ENCODE results near the gene ADAMTSL2. TPM values are rescaled to one million over a fixed set of nuclear protein-coding genes. Genes with fewer than 3 reads are reported as not detected.
A peak's percentile ranks its signal among the peaks of the same experiment; 100 is the strongest.

Gene ADAMTSL2
- total RNA-seq, 4 donors from 2014 or later = 11.1 to 38.9 (median 26.9) TPM

DNA sequence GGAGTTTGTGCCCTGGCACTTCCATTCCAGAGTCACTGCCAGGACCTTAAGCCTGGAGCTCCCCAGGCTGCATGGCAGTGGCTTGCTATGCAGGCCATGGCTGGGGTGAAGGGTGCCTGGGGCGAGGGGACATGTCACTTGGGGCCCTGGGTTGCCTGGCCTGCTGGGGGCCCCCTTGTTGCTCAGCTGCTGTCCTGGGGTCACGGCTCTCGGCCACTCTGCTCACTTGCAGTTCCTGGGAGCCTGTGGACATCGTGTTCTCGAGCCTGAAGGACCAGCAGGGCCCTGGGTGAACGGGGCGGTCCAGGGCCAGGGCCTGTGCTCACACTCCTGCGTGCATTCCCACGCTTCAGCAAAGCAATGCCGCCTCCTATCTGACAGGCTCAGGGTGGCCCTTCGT is 41.1 kb upstream of the ADAMTSL2 start:
- no peaks in the 10 kb centered on the region for H3K36me3 ChIP-seq
- H3K9me3 ChIP-seq = no peaks in the 10 kb centered on the region
- WGBS, 2 donors = 60 to 82% methylated on average over 1 to 8 of the region's 11 CpGs
- peak overlapping the region in 2 of 4 donors; percentile 70 to 76 for H3K27ac ChIP-seq
- H3K4me1 ChIP-seq = peaks cover 0 to 44% (median 11%) of the 10 kb centered on the region in 4 donors
- TF ChIP-seq POLR2A (IDR thresholded peaks at IDR 0.05) = no peak
- DNase-seq (ENCODE audit: low spot score in 2 of 2) = no peak
- H3K27me3 ChIP-seq = peaks cover 0 to 7% of the 10 kb centered on the region in 2 donors
- H3K4me3 ChIP-seq = no peak overlapping the region

DNA sequence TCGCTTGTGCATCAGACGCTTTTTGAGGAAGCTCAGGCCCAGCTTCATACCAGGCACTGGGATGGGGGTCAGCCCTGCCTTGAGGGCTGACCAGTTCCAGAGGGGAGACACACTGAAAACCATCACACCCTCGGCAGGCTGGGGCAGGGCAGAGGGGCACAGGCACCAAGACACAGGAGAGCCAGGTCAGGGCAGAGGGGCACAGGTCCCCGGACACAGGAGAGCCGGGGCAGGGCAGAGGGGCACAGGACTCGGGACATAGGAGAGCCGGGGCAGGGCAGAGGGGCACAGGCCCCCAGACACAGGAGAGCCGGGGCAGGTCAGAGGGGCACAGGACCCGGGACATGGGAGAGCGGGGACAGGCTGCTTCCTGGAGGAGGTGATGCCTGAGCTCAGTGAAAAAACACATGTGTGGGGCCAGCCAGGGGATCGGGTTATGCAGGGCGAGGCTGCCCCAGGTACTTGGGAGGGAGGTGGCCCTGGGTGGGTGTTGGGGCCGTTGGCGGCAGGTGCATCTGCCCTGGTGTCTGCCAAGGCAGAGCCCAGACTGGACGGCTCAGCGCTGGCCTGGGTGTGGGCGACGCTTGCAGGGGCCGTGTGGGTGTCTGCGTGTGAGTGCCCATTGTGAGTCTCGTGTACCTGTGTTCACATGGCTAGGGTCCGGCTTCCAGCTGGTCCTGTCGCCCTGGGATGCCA is 40.5 kb upstream of the ADAMTSL2 start:
- Histone ChIP-seq H3K9me3 (no peaks in the 10 kb centered on the region), H3K4me1 (peaks cover 0 to 44% (median 11%) of the 10 kb centered on the region in 4 donors), H3K36me3 (no peaks in the 10 kb centered on the region), H3K4me3 (no peak overlapping the region), H3K27ac (no peak overlapping the region), H3K27me3 (peaks cover 0 to 7% of the 10 kb centered on the region in 2 donors)
- DNase-seq (ENCODE audit: low spot score in 2 of 2) = no peak
- 86 to 89% methylated on average over 23 of the region's 23 CpGs for WGBS, 2 donors
- TF ChIP-seq, protein P1, sequence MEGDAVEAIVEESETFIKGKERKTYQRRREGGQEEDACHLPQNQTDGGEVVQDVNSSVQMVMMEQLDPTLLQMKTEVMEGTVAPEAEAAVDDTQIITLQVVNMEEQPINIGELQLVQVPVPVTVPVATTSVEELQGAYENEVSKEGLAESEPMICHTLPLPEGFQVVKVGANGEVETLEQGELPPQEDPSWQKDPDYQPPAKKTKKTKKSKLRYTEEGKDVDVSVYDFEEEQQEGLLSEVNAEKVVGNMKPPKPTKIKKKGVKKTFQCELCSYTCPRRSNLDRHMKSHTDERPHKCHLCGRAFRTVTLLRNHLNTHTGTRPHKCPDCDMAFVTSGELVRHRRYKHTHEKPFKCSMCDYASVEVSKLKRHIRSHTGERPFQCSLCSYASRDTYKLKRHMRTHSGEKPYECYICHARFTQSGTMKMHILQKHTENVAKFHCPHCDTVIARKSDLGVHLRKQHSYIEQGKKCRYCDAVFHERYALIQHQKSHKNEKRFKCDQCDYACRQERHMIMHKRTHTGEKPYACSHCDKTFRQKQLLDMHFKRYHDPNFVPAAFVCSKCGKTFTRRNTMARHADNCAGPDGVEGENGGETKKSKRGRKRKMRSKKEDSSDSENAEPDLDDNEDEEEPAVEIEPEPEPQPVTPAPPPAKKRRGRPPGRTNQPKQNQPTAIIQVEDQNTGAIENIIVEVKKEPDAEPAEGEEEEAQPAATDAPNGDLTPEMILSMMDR (IDR thresholded peaks at IDR 0.05) = no peak
- TF ChIP-seq EP300 (IDR thresholded peaks at IDR 0.05) = no peak
- TF ChIP-seq POLR2A (IDR thresholded peaks at IDR 0.05) = no peak

DNA sequence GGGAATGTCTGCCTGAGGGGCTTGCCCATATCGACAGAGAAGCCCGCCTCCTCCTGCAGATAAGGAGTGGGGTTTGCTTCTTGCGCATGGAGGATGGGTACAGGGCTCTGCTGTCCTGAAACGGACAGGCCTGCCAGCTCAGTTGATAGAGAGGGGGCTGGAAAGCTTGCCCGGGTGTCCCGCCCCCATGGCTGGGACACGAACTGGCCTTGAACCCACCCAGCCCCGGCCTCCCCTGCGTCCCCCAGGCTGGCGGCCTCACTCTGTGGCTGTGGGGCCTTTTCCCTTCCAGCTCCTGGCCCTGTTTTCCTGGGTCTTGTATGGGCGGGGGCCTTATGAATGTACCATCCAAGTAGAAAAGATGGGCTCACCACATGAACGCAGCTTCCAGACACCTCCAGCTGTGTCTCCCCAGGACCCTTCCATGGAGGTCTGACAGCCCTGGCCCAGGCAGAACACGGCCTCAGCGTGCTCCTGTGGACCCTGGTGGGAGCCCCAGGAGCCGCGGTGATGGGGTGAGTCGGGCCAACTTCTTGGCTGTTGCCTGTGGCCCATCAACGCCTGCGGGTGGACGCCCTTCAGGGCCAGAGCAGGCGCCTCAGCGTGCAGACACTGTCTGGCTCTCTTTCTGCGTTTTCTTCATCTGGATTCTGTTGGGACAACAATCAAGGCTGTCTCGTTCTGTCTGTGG is 39.7 kb upstream of the ADAMTSL2 start:
- Histone ChIP-seq H3K27me3 (peaks cover 0 to 7% of the 10 kb centered on the region in 2 donors), H3K36me3 (no peaks in the 10 kb centered on the region), H3K27ac (no peak overlapping the region), H3K4me3 (no peak overlapping the region), H3K4me1 (peaks cover 0 to 44% (median 11%) of the 10 kb centered on the region in 4 donors), H3K9me3 (no peaks in the 10 kb centered on the region)
- 67 to 72% methylated on average over 24 of the region's 24 CpGs for WGBS, 2 donors
- no peak for DNase-seq (ENCODE audit: low spot score in 2 of 2)
- TF ChIP-seq, protein P1 (IDR thresholded peaks at IDR 0.05) = no peak
- TF ChIP-seq EP300 (IDR thresholded peaks at IDR 0.05) (no peak), POLR2A (IDR thresholded peaks at IDR 0.05) (no peak)

DNA sequence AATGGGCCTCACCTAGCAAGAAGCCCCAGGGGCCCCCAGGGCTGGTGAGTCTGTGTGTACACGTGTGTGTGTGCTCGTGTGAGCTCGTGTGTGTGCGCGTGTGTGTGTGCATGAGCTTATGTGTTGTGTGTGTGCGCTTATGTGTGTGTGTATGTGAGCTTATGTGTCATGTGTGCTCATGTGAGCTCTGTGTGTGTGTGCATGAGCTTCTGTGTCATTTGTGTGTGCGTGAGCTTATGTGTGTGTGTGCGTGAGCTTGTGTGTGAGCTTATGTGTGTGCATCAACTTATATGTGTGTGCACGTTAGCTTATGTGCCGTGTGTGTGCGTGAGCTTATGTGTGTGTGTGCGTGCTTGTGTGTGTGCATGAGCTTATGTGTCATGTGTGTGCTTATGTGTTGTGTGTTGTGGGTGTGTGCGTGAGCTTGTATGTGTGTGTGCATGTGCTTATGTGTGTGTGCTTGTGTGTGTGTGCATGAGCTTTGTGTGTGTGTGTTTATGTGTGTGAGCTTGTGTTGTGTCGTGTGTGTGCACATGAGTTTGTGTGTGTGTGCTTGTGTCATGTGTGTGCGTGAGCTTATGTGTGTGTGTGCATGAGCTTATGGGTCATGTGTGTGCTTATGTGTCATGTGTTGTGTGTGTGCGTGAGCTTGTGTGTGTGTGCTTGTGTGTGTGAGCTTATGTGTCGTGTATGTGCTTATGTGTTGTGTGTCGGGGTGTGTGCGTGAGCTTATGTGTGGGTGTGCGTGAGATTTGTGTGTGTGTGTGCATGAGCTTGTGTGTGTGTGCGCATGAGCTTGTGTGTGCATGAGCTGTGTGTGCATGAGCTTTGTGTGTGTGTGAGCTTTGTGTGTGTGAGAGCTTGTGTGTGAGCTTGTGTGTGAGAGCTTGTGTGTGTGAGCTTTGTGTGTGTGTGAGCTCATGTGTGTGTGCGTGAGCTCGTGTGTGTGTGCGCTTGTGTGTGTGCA is 38.9 kb upstream of the ADAMTSL2 start:
- peaks cover 0 to under 1% (median 0%) of the 10 kb centered on the region in 4 donors for H3K9me3 ChIP-seq
- peaks cover 0 to 44% (median 11%) of the 10 kb centered on the region in 4 donors for H3K4me1 ChIP-seq
- TF ChIP-seq POLR2A (IDR thresholded peaks at IDR 0.05) = no peak
- TF ChIP-seq, protein P1 (IDR thresholded peaks at IDR 0.05) = no peak
- no peak for TF ChIP-seq EP300 (IDR thresholded peaks at IDR 0.05)
- DNase-seq (ENCODE audit: low spot score in 2 of 2) = no peak
- 89 to 90% methylated on average over 24 of the region's 24 CpGs for WGBS, 2 donors
- H3K27me3 ChIP-seq = peaks cover 0 to 7% of the 10 kb centered on the region in 2 donors
- no peaks in the 10 kb centered on the region for H3K36me3 ChIP-seq
- no peak overlapping the region for H3K4me3 ChIP-seq
- no peak overlapping the region for H3K27ac ChIP-seq

Data from tibial nerve (tissue), 4 donors.